HepG2 (cell line): ENCODE results near the gene DPT. TPM values are rescaled to one million over a fixed set of nuclear protein-coding genes. Genes with fewer than 3 reads are reported as not detected.

Experiments used
- CREM ChIP-seq, 2 experiments: sonication (generic) in 1 of 2; formaldehyde crosslinking in 1 of 2; IDR thresholded peaks; 2 replicates each; pipeline versions ENCODE4 v1.4.0 to v1.6.1; 2016 to 2020; ENCODE audit warnings: antibody characterized with exemption in 1 of 2, mild to moderate bottlenecking in 1 of 2, missing genetic modification reagents in 1 of 2
- HDAC1 ChIP-seq: sonication (generic); formaldehyde crosslinking; IDR thresholded peaks from 2 replicates; pipeline ENCODE4 v1.5.1; 2020; ENCODE audit warnings: mild to moderate bottlenecking, missing genetic modification reagents
- HOXA7 ChIP-seq: sonication (generic); formaldehyde crosslinking; IDR thresholded peaks from 2 replicates; pipeline ENCODE4 v1.8.1; 2022; ENCODE audit warnings: mild to moderate bottlenecking, missing genetic modification reagents, moderate library complexity
- HOXD1 ChIP-seq: sonication (generic); formaldehyde crosslinking; IDR thresholded peaks from 2 replicates; pipeline ENCODE4 v1.5.0; 2020; ENCODE audit warnings: missing genetic modification reagents
- JDP2 ChIP-seq: sonication (generic); formaldehyde crosslinking; IDR thresholded peaks from 2 replicates; pipeline ENCODE4 v1.8.1; 2022; ENCODE audit warnings: missing genetic modification reagents, borderline replicate concordance
- MBD4 ChIP-seq: IDR thresholded peaks from 2 replicates; pipeline ENCODE4 v1.6.1; 2012; ENCODE audit warnings: low read length, inconsistent platforms, borderline replicate concordance
- NAIF1 ChIP-seq: sonication (generic); formaldehyde crosslinking; IDR thresholded peaks from 2 replicates; pipeline ENCODE4 v1.5.0; 2020; ENCODE audit warnings: mild to moderate bottlenecking, missing genetic modification reagents, borderline replicate concordance
- NFE2 ChIP-seq: sonication (generic); formaldehyde crosslinking; IDR thresholded peaks from 2 replicates; pipeline ENCODE4 v1.4.0; 2020; ENCODE audit warnings: missing genetic modification reagents
- NFIC ChIP-seq: IDR thresholded peaks from 2 replicates; pipeline ENCODE4 v1.6.1; 2012; ENCODE audit warnings: mild to moderate bottlenecking, low read length, inconsistent platforms
- NR2F6 ChIP-seq, 2 experiments: IDR thresholded peaks; 2 replicates each; pipeline ENCODE4 v1.6.1; 2016; ENCODE audit warnings: antibody characterized with exemption in 1 of 2, mild to moderate bottlenecking in 1 of 2
- PHF5A ChIP-seq: IDR thresholded peaks from one replicate; pipeline ENCODE4 v1.6.1; 2018; ENCODE audit warnings: low read depth, missing genetic modification reagents; ENCODE audit not compliant: unreplicated experiment
- RFX5 ChIP-seq: IDR thresholded peaks from 2 replicates; pipeline ENCODE4 v1.6.1; 2011; ENCODE audit warnings: low read depth, low read length, improper control_type of control experiment
- ZNF253 ChIP-seq: sonication (generic); formaldehyde crosslinking; IDR thresholded peaks from 2 replicates; pipeline ENCODE4 v1.8.0; 2022; ENCODE audit warnings: mild to moderate bottlenecking, missing genetic modification reagents, borderline replicate concordance
- ZNF430 ChIP-seq: sonication (generic); formaldehyde crosslinking; IDR thresholded peaks from 2 replicates; pipeline ENCODE4 v1.9.0; 2021; ENCODE audit warnings: mild to moderate bottlenecking, missing genetic modification reagents
- ZNF572 ChIP-seq: sonication (generic); formaldehyde crosslinking; IDR thresholded peaks from 2 replicates; pipeline ENCODE4 v1.5.1; 2020; ENCODE audit warnings: mild to moderate bottlenecking, missing genetic modification reagents
- polyA plus RNA-seq, 8 experiments: library from polyadenylated mRNA; depleted of rRNA in 3 of 8; stranded (reverse) in 7 of 8; unstranded in 1 of 8; fragments of >200 nt; fragmentation: Illumina TruSeq in 4 of 8; extraction: Trizol in 4 of 8; gene quantifications; 2 replicates each; pipeline versions ENCODE4 v1.2.1 to v1.2.3, GENCODE V29; 2011 to 2016; ENCODE audit warnings: low read depth in 4 of 8, missing spikeins in 1 of 8, mixed read lengths in 1 of 8; ENCODE audit not compliant: insufficient read depth in 1 of 8
- total RNA-seq, 5 experiments: library from RNA; depleted of rRNA; stranded (reverse); fragments of >200 nt; fragmentation: Illumina TruSeq; extraction: Trizol; gene quantifications; 2 replicates each; pipeline ENCODE4 v1.2.3, GENCODE V29; 2016; ENCODE audit warnings: low read depth in 1 of 5
- TF ChIP-seq, protein P1 (sequence below): sonication (generic); formaldehyde crosslinking; IDR thresholded peaks from 2 replicates; pipeline ENCODE4 v1.4.0; 2020; ENCODE audit warnings: missing genetic modification reagents, borderline replicate concordance
- TF ChIP-seq, protein P2 (sequence below): sonication (generic); formaldehyde crosslinking; IDR thresholded peaks from 2 replicates; pipeline ENCODE4 v1.4.0; 2020; ENCODE audit warnings: missing genetic modification reagents
- TF ChIP-seq, protein P3 (sequence below): sonication (generic); formaldehyde crosslinking; IDR thresholded peaks from 2 replicates; pipeline ENCODE4 v1.5.0; 2020; ENCODE audit warnings: missing genetic modification reagents, mild to moderate bottlenecking, borderline replicate concordance
- TF ChIP-seq, protein P4 (sequence below): sonication (generic); formaldehyde crosslinking; IDR thresholded peaks from 2 replicates; pipeline ENCODE4 v1.5.0; 2020; ENCODE audit warnings: mild to moderate bottlenecking, missing genetic modification reagents, moderate library complexity
- TF ChIP-seq, protein P5 (sequence below): sonication (generic); formaldehyde crosslinking; IDR thresholded peaks from 2 replicates; pipeline ENCODE4 v1.5.0; 2020; ENCODE audit warnings: mild to moderate bottlenecking, missing genetic modification reagents
- TF ChIP-seq, protein P6 (sequence below): sonication (generic); formaldehyde crosslinking; IDR thresholded peaks from 2 replicates; pipeline ENCODE4 v1.9.0; 2021; ENCODE audit warnings: missing genetic modification reagents, borderline replicate concordance

Gene DPT
- total and polyA plus RNA-seq, 2 of the 13 experiments (the other 11 are each of a cell fraction or from before 2014, with no cell fraction given), result 0.04 TPM; not detected in 1

DNA sequence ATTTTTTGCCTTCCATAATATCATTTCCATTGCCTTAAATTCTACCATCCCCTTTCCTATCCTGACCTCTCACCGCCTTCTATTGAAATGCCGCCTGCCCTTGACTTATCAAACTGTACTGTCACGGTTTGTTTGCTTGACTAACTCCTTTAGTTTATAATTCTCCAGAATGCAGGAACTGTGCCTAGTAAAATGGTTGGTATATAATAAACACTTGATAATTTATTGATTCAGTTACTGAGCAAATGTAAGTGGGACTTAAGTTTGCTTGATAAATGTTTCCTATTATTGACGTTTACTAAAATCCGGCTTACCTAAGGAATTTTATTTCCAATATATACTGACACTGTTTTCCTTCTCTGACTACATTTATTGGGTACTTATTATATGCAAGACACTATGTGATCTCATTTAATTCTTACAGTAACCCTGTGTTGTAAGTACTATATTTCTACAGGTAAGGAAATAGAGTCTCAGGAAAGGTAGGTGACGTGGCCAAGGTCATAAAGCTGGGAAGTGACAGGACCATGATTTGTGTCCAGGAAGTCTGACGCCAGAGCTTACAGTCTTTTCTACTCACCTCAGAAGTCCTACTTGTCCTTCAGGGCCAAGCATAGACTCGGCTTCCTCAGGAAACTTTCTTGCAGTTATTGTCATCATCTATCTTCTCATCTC is 35.7 kb downstream of the DPT start (continued):
- peak; percentile 75 for TF ChIP-seq CREM (IDR thresholded peaks at IDR 0.05)
- no peak for TF ChIP-seq CREM (CRISPR knock-in tag; IDR thresholded peaks at IDR 0.05)
- no peak for TF ChIP-seq ZNF430
- TF ChIP-seq PHF5A (CRISPR knock-in tag), result no peak
- no peak for TF ChIP-seq JDP2 (CRISPR knock-in tag)
- TF ChIP-seq HOXD1, result no peak
- no peak for TF ChIP-seq ZNF253
- TF ChIP-seq, protein P1, sequence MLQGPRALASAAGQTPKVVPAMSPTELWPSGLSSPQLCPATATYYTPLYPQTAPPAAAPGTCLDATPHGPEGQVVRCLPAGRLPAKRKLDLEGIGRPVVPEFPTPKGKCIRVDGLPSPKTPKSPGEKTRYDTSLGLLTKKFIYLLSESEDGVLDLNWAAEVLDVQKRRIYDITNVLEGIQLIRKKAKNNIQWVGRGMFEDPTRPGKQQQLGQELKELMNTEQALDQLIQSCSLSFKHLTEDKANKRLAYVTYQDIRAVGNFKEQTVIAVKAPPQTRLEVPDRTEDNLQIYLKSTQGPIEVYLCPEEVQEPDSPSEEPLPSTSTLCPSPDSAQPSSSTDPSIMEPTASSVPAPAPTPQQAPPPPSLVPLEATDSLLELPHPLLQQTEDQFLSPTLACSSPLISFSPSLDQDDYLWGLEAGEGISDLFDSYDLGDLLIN (CRISPR knock-in tag), result no peak
- TF ChIP-seq, protein P2, sequence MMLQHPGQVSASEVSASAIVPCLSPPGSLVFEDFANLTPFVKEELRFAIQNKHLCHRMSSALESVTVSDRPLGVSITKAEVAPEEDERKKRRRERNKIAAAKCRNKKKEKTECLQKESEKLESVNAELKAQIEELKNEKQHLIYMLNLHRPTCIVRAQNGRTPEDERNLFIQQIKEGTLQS (CRISPR knock-in tag), result no peak
- TF ChIP-seq, protein P3, sequence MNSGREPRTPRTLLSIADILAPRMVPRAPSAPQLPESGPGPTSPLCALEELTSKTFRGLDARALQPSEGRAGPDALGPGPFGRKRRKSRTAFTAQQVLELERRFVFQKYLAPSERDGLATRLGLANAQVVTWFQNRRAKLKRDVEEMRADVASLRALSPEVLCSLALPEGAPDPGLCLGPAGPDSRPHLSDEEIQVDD (CRISPR knock-in tag), result no peak
- no peak for TF ChIP-seq RFX5
- TF ChIP-seq, protein P4, sequence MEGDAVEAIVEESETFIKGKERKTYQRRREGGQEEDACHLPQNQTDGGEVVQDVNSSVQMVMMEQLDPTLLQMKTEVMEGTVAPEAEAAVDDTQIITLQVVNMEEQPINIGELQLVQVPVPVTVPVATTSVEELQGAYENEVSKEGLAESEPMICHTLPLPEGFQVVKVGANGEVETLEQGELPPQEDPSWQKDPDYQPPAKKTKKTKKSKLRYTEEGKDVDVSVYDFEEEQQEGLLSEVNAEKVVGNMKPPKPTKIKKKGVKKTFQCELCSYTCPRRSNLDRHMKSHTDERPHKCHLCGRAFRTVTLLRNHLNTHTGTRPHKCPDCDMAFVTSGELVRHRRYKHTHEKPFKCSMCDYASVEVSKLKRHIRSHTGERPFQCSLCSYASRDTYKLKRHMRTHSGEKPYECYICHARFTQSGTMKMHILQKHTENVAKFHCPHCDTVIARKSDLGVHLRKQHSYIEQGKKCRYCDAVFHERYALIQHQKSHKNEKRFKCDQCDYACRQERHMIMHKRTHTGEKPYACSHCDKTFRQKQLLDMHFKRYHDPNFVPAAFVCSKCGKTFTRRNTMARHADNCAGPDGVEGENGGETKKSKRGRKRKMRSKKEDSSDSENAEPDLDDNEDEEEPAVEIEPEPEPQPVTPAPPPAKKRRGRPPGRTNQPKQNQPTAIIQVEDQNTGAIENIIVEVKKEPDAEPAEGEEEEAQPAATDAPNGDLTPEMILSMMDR (CRISPR knock-in tag), result no peak
- TF ChIP-seq, protein P5, sequence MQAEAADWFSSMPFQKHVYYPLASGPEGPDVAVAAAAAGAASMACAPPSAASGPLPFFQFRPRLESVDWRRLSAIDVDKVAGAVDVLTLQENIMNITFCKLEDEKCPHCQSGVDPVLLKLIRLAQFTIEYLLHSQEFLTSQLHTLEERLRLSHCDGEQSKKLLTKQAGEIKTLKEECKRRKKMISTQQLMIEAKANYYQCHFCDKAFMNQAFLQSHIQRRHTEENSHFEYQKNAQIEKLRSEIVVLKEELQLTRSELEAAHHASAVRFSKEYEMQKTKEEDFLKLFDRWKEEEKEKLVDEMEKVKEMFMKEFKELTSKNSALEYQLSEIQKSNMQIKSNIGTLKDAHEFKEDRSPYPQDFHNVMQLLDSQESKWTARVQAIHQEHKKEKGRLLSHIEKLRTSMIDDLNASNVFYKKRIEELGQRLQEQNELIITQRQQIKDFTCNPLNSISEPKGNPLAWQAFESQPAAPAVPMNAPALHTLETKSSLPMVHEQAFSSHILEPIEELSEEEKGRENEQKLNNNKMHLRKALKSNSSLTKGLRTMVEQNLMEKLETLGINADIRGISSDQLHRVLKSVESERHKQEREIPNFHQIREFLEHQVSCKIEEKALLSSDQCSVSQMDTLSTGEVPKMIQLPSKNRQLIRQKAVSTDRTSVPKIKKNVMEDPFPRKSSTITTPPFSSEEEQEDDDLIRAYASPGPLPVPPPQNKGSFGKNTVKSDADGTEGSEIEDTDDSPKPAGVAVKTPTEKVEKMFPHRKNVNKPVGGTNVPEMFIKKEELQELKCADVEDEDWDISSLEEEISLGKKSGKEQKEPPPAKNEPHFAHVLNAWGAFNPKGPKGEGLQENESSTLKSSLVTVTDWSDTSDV (CRISPR knock-in tag), result no peak
- TF ChIP-seq HOXA7 (CRISPR knock-in tag), result no peak
- peak; percentile 88 for TF ChIP-seq NR2F6 (IDR thresholded peaks at IDR 0.05)
- TF ChIP-seq NR2F6 (CRISPR knock-in tag; IDR thresholded peaks at IDR 0.05), result peak; percentile 85
- TF ChIP-seq ZNF572, result no peak
- peak; percentile 66; the same call in 1 of the 2 replicates for TF ChIP-seq HDAC1 (CRISPR knock-in tag)
- TF ChIP-seq NFIC, result peak; percentile 87
- TF ChIP-seq MBD4, result no peak
- no peak for TF ChIP-seq NFE2 (CRISPR knock-in tag)
- TF ChIP-seq, protein P6, sequence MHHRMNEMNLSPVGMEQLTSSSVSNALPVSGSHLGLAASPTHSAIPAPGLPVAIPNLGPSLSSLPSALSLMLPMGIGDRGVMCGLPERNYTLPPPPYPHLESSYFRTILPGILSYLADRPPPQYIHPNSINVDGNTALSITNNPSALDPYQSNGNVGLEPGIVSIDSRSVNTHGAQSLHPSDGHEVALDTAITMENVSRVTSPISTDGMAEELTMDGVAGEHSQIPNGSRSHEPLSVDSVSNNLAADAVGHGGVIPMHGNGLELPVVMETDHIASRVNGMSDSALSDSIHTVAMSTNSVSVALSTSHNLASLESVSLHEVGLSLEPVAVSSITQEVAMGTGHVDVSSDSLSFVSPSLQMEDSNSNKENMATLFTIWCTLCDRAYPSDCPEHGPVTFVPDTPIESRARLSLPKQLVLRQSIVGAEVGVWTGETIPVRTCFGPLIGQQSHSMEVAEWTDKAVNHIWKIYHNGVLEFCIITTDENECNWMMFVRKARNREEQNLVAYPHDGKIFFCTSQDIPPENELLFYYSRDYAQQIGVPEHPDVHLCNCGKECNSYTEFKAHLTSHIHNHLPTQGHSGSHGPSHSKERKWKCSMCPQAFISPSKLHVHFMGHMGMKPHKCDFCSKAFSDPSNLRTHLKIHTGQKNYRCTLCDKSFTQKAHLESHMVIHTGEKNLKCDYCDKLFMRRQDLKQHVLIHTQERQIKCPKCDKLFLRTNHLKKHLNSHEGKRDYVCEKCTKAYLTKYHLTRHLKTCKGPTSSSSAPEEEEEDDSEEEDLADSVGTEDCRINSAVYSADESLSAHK (CRISPR knock-in tag), result no peak
- no peak for TF ChIP-seq NAIF1 (CRISPR knock-in tag)
